Right hindlimb (tissue), 1 donor: Measurements from ENCODE around the gene SLC22A4.

ENCODE experiments used
- DNase-seq: peaks from one replicate; pipeline ENCODE4 v3.0.0-alpha.2; 2018

SLC22A4 gene

GRCh38 chr5:132344775-132345514 is 50.8 kb downstream of the SLC22A4 start:
- DNase-seq: no peak

DNA sequence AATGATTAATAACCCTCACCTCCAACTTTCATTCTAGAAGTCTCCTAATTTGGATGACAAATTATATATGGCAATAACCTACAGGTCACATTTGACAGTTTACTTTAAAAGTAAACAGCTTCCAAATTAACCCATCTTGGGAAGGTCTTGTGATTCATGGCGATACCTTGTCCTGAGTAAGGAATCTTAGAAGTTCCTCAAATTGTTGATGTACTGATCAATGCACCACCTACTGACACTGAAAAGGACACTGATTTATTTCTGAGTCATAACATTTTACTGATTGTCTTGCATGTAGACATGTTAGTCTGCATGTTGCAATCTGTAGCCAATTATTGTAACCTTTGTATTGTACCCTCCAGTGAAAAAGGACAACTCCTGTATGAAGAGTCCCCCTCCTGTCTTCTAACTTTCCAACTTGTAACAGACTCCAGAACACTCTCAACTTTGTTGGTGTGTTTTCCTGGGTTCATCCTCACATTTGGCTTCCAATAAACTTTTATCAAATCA is 59.3 kb downstream of the SLC22A4 start:
- no peak for DNase-seq

- no peak for DNase-seq
Measured at GRCh38 chr5:132354381-132355139, 60.4 kb downstream of the SLC22A4 start.

DNA sequence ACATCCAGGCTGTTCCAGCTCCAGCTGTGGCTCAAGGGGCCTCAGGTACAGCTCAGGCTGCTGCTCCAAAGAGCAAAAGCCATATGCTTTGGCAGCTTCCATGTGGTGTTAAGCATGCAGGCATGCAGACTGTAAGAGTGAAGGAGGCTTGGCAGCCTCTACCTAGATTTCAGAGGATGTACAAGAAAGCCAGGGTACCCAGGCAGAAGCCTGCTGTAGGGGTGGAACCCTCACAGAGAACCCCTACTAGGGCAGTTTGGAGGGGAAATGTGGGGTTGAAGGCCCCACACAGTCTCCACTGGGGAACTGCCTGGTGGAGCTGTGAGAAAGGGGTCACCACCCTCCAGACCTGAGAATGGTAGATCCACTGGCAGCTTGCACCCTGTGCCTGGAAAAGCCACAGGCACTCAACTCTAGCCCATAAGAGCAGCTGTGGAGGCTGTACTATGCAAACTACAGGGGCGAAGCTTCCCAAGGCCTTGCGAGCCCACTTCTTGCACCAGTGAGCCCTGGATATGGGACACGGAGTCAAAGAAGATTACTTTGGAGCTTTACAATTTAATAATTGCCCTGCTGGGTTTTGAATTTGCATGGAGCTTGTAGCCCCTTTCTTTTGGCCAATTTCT is 61.1 kb downstream of the SLC22A4 start:
- DNase-seq: no peak

GRCh38 chr5:132358775-132359174 is 64.6 kb downstream of the SLC22A4 start:
- no peak for DNase-seq

- DNase-seq: no peak
Measured at GRCh38 chr5:132362086-132362485, 67.9 kb downstream of the SLC22A4 start.

DNA sequence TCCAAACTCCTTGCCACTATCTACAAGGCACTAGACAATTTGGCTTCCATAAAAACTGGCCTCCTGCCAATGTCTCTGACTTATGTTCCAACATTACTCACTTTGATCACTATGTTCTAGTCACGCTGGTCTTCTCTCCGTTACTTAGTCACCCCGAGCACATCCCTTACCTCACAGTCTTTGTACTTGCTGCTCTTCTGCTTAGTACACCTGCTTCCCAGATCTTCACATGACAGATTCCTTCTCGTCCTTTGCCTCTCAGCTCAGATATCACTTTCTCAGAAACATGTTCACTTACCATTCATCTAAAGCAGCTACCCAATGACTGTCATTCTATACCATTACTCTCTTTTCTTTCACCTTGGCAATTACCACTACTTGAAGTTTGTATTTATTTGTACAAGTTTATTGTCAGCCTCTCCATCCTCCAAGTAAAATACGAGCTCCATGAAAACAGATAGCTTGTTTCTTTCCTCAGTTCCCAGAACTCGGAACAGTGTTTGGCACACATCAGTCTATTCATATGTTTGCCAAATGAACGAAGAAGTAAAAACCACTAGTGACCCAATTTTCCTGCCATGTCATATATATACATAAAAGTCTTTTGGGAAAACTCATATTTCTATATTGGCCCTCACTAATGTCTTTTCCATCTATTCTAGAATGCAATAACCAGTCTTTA is 69.4 kb downstream of the SLC22A4 start:
- no peak for DNase-seq

GRCh38 chr5:132364319-132364718 is 70.1 kb downstream of the SLC22A4 start:
- DNase-seq: no peak

- no peak for DNase-seq
Measured at GRCh38 chr5:132365213-132365612, 71.0 kb downstream of the SLC22A4 start.

DNA sequence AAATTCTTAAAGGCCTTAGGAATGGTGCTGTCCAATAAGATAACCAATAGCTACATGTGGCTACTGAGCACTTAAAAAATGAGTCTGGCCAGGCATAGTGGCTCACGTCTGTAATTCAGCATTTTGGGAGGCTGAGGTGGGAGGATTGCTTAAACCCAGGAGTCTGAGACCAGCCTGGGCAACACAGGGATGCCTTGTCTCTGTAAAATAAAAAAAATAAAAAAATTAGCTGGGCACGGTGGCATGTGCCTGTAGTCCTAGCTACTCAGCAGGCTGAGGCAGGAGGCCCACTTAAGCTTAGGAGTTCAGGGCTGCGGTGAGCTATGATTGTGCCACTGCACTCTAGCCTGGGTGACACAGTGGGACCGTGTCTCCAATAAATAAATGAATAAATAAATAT is 74.0 kb downstream of the SLC22A4 start:
- no peak for DNase-seq

DNA sequence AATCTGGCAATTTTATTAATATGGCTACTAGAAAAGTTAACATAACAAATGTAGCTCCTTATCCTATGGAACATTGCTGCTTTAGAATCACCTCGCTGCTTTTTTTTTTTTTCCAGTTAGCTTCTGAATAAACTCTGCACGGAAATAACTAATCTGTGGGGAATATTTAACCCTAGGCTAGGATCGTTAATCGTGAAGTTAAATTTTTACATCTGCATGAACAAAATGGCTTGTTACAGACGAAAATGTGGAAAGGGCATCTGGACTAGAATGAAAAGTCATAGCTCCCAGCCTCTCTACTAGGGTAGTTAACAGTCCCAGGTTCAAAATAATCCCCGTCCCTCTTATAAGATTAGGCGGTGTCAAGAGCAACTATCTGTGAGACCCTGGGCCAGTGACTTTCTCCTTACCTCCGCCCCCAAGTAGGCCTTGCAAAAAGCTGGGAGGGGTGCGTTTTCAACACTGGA is 74.8 kb downstream of the SLC22A4 start:
- no peak for DNase-seq

- peak; percentile 72 for DNase-seq
Measured at GRCh38 chr5:132369474-132370180, 75.4 kb downstream of the SLC22A4 start, which contains the start of gene SLC22A5. TSS of gene SLC22A5 (plus strand) at chr5:132369710. CDS start at chr5:132369973, 263 bp downstream.

DNA sequence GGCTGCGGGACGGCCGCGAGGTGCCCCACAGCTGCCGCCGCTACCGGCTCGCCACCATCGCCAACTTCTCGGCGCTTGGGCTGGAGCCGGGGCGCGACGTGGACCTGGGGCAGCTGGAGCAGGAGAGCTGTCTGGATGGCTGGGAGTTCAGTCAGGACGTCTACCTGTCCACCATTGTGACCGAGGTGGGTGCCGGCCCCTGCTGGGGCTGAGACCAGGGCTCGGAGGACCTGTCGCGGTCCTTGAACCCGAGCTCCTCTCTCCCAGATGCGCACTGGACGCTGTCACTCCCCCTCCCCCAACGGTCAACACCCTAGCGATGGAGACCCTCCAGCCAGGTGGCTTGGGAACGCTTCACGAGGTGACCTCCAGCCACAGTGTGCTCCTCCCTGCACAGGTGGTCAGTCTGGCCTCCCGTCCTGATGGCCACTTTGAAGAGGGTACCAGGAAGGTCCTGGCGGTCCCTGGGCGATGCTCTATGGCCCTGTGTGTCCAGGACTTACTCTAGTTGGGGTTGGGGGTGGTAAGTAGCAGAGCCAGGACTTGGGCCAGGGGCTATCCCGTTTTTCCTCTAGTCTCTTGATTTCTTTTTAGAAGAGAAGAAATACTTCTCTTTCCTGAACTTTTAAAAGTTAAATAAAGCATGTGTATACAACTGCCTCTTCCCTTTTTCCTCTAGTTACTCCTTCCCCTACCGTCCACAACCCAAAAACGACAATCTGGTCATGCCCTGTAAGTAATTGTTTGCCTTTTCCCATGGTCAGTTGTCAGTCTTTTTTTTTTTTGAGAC is 76.2 kb downstream of the SLC22A4 start:
- DNase-seq: no peak

- no peak for DNase-seq
Measured at GRCh38 chr5:132370971-132371602, 76.9 kb downstream of the SLC22A4 start.

- no peak for DNase-seq
Measured at GRCh38 chr5:132371603-132371994, 77.4 kb downstream of the SLC22A4 start.

GRCh38 chr5:132372127-132372526 is 77.9 kb downstream of the SLC22A4 start:
- no peak for DNase-seq

DNA sequence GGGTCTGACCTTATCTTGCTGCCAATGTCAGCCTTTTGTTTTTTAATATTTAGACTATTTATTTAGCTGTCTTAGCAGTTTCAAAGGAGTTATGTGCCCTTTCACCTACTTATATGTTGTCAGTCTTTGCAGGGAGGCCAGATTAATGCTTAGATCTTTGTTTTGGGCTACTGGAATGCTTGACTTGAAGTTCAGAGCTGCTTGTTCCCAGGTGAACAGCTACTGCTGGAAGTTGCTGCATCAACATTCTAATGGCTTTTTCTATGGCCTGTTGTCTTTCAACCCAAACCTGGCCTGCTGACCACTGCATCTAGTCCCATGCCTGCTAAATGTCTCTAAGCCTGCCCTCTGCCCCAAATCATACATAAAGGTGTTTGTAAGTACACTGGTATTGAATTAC is 78.3 kb downstream of the SLC22A4 start:
- DNase-seq: no peak

DNA sequence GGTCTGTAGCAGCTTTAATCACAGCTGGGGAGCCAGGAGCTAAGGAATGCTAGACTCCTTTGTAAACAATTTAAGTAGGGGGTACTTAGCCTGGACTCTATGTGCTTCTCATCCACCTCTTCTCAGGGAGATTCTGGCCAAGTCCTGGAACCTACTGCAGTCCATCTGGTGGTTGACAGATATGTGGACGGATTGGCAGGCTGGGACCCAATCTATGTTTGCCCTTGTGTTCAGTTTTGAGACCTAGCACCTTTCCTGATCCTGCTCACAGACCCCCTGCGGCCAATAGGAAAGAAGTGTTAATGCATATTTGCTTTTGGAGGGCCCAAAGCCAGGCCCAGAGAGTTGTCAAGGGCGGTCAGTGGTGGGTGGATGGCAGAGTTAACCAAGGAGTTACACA is 81.8 kb downstream of the SLC22A4 start:
- no peak for DNase-seq

DNA sequence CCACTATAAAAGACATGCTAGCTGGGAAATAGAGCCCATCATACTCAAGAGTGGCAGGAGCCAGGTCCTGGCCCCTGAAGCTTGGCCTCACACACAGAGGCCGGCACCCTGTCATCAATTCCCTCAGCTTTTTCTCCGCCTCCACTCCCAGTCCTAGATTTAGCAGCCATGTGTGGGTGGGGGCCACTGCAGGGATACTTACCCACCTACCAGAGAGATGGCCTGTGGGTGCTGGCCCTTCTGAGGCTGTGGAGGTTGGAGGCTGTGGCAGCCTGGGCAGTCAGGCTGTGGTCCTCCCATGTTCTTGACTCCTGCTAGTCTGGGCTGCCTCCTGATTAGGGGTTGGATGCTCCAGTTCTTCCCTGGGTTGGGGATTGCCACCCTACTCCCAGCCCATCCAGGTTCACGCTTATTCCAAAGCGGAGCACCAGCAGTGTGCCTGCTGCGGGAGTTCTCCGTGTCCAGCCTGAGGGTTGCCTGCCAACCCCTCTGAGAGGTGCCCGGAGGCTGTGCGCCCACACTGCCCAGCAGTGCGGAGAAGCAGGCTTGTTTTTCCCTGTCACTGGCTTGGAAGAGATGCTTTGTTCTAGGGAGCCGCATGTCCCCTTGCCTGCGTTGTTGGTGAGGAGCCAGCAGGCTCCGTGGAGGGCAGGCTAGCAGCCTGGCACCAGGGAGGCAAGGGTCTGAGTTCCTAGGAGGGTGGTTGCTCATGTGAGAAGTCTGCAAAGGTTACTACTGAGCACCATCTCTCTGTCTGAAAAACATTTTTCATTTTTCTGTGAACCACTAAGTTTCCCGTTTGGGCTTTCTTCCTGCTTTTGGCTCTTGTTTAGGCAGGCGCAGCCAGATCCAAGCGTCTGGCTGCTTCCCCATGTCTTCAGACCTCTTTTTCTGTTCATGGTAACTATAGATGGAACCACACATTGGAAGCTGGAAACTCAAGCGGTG is 82.8 kb downstream of the SLC22A4 start:
- peak; percentile 42 for DNase-seq

DNA sequence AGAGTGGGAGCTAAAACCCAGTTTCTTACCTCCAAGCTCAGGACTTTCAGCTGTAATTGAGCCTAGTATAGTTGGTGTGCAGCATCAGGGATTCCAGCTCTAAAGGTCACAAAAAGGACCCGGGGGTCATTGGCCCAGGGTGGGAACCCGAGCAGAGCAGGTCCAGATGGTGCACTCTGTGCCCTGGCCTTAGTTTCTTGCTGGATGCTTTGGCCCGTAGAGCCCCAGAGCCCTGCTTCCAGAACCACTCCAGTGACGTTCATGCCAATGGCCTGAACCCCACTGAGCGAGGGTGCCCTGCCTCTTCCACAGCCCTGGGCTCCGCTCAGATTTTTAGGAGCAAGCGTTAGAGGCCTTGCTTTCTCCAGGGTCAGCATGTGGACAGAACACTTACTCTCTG is 83.5 kb downstream of the SLC22A4 start:
- no peak for DNase-seq
